Stimulated activated naive CD8-positive, alpha-beta T cell treated with anti-CD3 and anti-CD28 coated beads, Interleukin-15, amount 100 ng/mL, for 72 hours (primary cell): Measurements from ENCODE around the gene ADGRA1.
"Not testable (repeated sequence)": the region's sequence is repeated elsewhere in the genome, so short reads cannot be mapped to it uniquely, and the experiment has no call there.

Experiments
- ATAC-seq: fragments of 150-1000 bp; cut with Tn5 transposase; 2 replicates; pipeline ENCODE4 v1.10.0; 2021; ENCODE audit warnings: mild to moderate bottlenecking, moderate library complexity
- DNase-seq, 2 donors: peaks; one replicate each; pipeline ENCODE4 v3.0.0; 2021 to 2022
- H3K27ac Mint-ChIP-seq, 2 donors: one replicate each; pipeline ENCODE4 v1.8.0; 2022; ENCODE audit warnings: mild to moderate bottlenecking in 2 of 2, mixed read lengths in 2 of 2, moderate library complexity in 2 of 2
- H3K27me3 Mint-ChIP-seq: one replicate; pipeline ENCODE4 v1.8.0; 2022; ENCODE audit warnings: mixed read lengths
- H3K4me1 Mint-ChIP-seq: one replicate; pipeline ENCODE4 v1.8.0; 2022; ENCODE audit warnings: mild to moderate bottlenecking, mixed read lengths
- H3K4me3 Mint-ChIP-seq, 2 donors: one replicate each; pipeline ENCODE4 v1.8.0; 2022; ENCODE audit warnings: mild to moderate bottlenecking in 2 of 2, mixed read lengths in 2 of 2, moderate library complexity in 1 of 2
- H3K9me3 Mint-ChIP-seq, 2 donors: one replicate each; pipeline ENCODE4 v1.8.0; 2022; ENCODE audit warnings: mixed read lengths in 2 of 2

The ADGRA1 gene

GRCh38 chr10:133130602-133131001, 42.9 kb downstream of the ADGRA1 start:
- DNase-seq (no peak), ATAC-seq (no peak)
- H3K27ac Mint-ChIP-seq, result no peak overlapping the region
- peaks cover 10% of the 10 kb centered on the region for H3K27me3 Mint-ChIP-seq
- H3K4me3 Mint-ChIP-seq, result no peak overlapping the region
- no peaks in the 10 kb centered on the region for H3K4me1 Mint-ChIP-seq
- no peaks in the 10 kb centered on the region for H3K9me3 Mint-ChIP-seq

GRCh38 chr10:133131053-133131452, 43.3 kb downstream of the ADGRA1 start:
- H3K9me3 Mint-ChIP-seq, result no peaks in the 10 kb centered on the region
- no peak for DNase-seq
- peaks cover 5% of the 10 kb centered on the region for H3K27me3 Mint-ChIP-seq
- no peak overlapping the region for H3K27ac Mint-ChIP-seq
- ATAC-seq, result no peak
- no peak overlapping the region for H3K4me3 Mint-ChIP-seq
- H3K4me1 Mint-ChIP-seq, result no peaks in the 10 kb centered on the region

GRCh38 chr10:133131734-133132472, 44.2 kb downstream of the ADGRA1 start:
- no peak for ATAC-seq
- Mint-ChIP-seq H3K9me3 (no peaks in the 10 kb centered on the region), H3K4me1 (no peaks in the 10 kb centered on the region), H3K27ac (no peak overlapping the region), H3K4me3 (no peak overlapping the region), H3K27me3 (no peaks in the 10 kb centered on the region)
- DNase-seq, result no peak

GRCh38 chr10:133132473-133133291, 45.0 kb downstream of the ADGRA1 start:
- Mint-ChIP-seq H3K27me3 (no peaks in the 10 kb centered on the region), H3K4me1 (no peaks in the 10 kb centered on the region), H3K27ac (no peak overlapping the region), H3K9me3 (no peaks in the 10 kb centered on the region), H3K4me3 (no peak overlapping the region)
- DNase-seq (no peak), ATAC-seq (no peak)

- no peak overlapping the region for H3K27ac Mint-ChIP-seq
- H3K9me3 Mint-ChIP-seq, result no peaks in the 10 kb centered on the region
- H3K4me1 Mint-ChIP-seq, result no peaks in the 10 kb centered on the region
- DNase-seq (peak in 1 of 2 donors; percentile 8), ATAC-seq (peak; percentile 31)
- H3K4me3 Mint-ChIP-seq, result no peak overlapping the region
- no peaks in the 10 kb centered on the region for H3K27me3 Mint-ChIP-seq
Observed at GRCh38 chr10:133133471-133134231, 45.9 kb downstream of the ADGRA1 start.

- Mint-ChIP-seq H3K9me3 (no peaks in the 10 kb centered on the region), H3K4me3 (no peak overlapping the region), H3K4me1 (no peaks in the 10 kb centered on the region), H3K27ac (no peak overlapping the region), H3K27me3 (no peaks in the 10 kb centered on the region)
- ATAC-seq, result no peak
- no peak for DNase-seq
Observed at GRCh38 chr10:133134411-133135115, 46.8 kb downstream of the ADGRA1 start.

- Mint-ChIP-seq H3K4me1 (no peaks in the 10 kb centered on the region), H3K9me3 (no peaks in the 10 kb centered on the region), H3K4me3 (no peak overlapping the region), H3K27me3 (no peaks in the 10 kb centered on the region), H3K27ac (no peak overlapping the region)
- no peak for DNase-seq
- ATAC-seq, result no peak
Observed at GRCh38 chr10:133135116-133135465, 47.4 kb downstream of the ADGRA1 start.

GRCh38 chr10:133137486-133138145, 49.9 kb downstream of the ADGRA1 start:
- not testable (repeated sequence) for H3K27ac Mint-ChIP-seq, ATAC-seq, DNase-seq, H3K4me3 Mint-ChIP-seq, H3K9me3 Mint-ChIP-seq, H3K4me1 Mint-ChIP-seq
- peaks cover 16% of the 10 kb centered on the region for H3K27me3 Mint-ChIP-seq

- DNase-seq, result no peak
- no peaks in the 10 kb centered on the region for H3K9me3 Mint-ChIP-seq
- peaks cover 33% of the 10 kb centered on the region for H3K27me3 Mint-ChIP-seq
- peaks cover 10% of the 10 kb centered on the region for H3K4me1 Mint-ChIP-seq
- no peak overlapping the region for H3K27ac Mint-ChIP-seq
- no peak for ATAC-seq
- no peak overlapping the region for H3K4me3 Mint-ChIP-seq
Observed at GRCh38 chr10:133139551-133140065, 51.9 kb downstream of the ADGRA1 start.

GRCh38 chr10:133140417-133141143, 52.9 kb downstream of the ADGRA1 start:
- DNase-seq, result no peak
- no peak overlapping the region for H3K4me3 Mint-ChIP-seq
- ATAC-seq, result peak; percentile 24
- no peak overlapping the region for H3K27ac Mint-ChIP-seq
- peaks cover 10% of the 10 kb centered on the region for H3K4me1 Mint-ChIP-seq
- H3K27me3 Mint-ChIP-seq, result peaks cover 43% of the 10 kb centered on the region
- H3K9me3 Mint-ChIP-seq, result no peaks in the 10 kb centered on the region

- Mint-ChIP-seq H3K4me1 (peaks cover 10% of the 10 kb centered on the region), H3K27me3 (peaks cover 49% of the 10 kb centered on the region), H3K9me3 (no peaks in the 10 kb centered on the region), H3K4me3 (no peak overlapping the region), H3K27ac (no peak overlapping the region)
- ATAC-seq (peak; percentile 12), DNase-seq (no peak)
Observed at GRCh38 chr10:133141144-133141957, 53.6 kb downstream of the ADGRA1 start.

GRCh38 chr10:133141958-133142340, 54.2 kb downstream of the ADGRA1 start:
- DNase-seq (no peak), ATAC-seq (peak; percentile 27)
- Mint-ChIP-seq H3K4me3 (no peak overlapping the region), H3K27me3 (peaks cover 55% of the 10 kb centered on the region), H3K4me1 (peaks cover 10% of the 10 kb centered on the region), H3K27ac (no peak overlapping the region), H3K9me3 (peaks cover 1 to 3% of the 10 kb centered on the region in 2 donors)

- Mint-ChIP-seq H3K9me3 (peaks cover 8 to 10% of the 10 kb centered on the region in 2 donors), H3K27me3 (peaks cover 62% of the 10 kb centered on the region), H3K27ac (no peak overlapping the region), H3K4me1 (peaks cover 10% of the 10 kb centered on the region), H3K4me3 (no peak overlapping the region)
- DNase-seq, result no peak
- ATAC-seq, result no peak
Observed at GRCh38 chr10:133142523-133143199, 54.9 kb downstream of the ADGRA1 start.
